Sigmoid colon (tissue), 7 donors: ENCODE data around the gene NKX1-1. TPM values are rescaled to one million over a fixed set of nuclear protein-coding genes. Genes with fewer than 3 reads are reported as not detected.

Experiments
- DNase-seq: peaks from one replicate; pipeline ENCODE4 v3.0.0-alpha.2; 2019
- H3K27ac ChIP-seq, 4 donors: fragments of 200-600 bp; sonication (generic); one replicate each; pipeline ENCODE4 v1.5.1; 2016 to 2019; ENCODE audit warnings: mild to moderate bottlenecking in 1 of 4
- H3K27me3 ChIP-seq, 3 donors: fragments of 200-600 bp; sonication (generic); one replicate each; pipeline ENCODE4 v1.5.1; 2019; ENCODE audit warnings: mild to moderate bottlenecking in 1 of 3
- H3K36me3 ChIP-seq, 4 donors: fragments of 200-600 bp; sonication (generic); one replicate each; pipeline ENCODE4 v1.5.1; 2016 to 2019
- H3K4me1 ChIP-seq, 4 donors: fragments of 200-600 bp; sonication (generic); one replicate each; pipeline ENCODE4 v1.5.1; 2017 to 2019
- H3K4me3 ChIP-seq, 4 donors: fragments of 200-600 bp; sonication (generic); one replicate each; pipeline ENCODE4 v1.5.1; 2017 to 2019; ENCODE audit warnings: mild to moderate bottlenecking in 2 of 4, moderate library complexity in 1 of 4
- H3K9me3 ChIP-seq, 4 donors: fragments of 200-600 bp in 3 of 4; sonication (generic) in 3 of 4; one replicate each; pipeline versions ENCODE4 v1.5.1 to v1.6.1; 2013 to 2019
- CTCF ChIP-seq, 4 experiments: fragments of 450-650 bp in 3 of 4; fragments of 200-600 bp in 1 of 4; IDR thresholded peaks; one replicate each; pipeline ENCODE4 v1.5.1; 2016 to 2019; ENCODE audit warnings: antibody characterized with exemption in 4 of 4, mild to moderate bottlenecking in 3 of 4, moderate library complexity in 2 of 4
- EP300 ChIP-seq, 4 donors: sonication (generic); formaldehyde crosslinking; IDR thresholded peaks; one replicate each; pipeline ENCODE4 v1.6.1; 2017; ENCODE audit warnings: antibody characterized with exemption in 4 of 4
- POLR2A ChIP-seq, 2 donors: fragments of 450-650 bp; IDR thresholded peaks; one replicate each; pipeline ENCODE4 v1.6.1; 2016; ENCODE audit warnings: antibody characterized with exemption in 2 of 2, mild to moderate bottlenecking in 2 of 2, moderate library complexity in 2 of 2
- POLR2AphosphoS5 ChIP-seq, 4 donors: sonication (generic); formaldehyde crosslinking; IDR thresholded peaks; one replicate each; pipeline ENCODE4 v1.6.1; 2017; ENCODE audit warnings: antibody characterized with exemption in 4 of 4
- WGBS, 2 donors: extraction: QIAGEN DNeasy Blood & Tissue Kit; methylation state at CpG; one replicate each; pipeline ENCODE4 v1.1.7; 2013; 5-methylcytosine and 5-hydroxymethylcytosine counted together
- intact Hi-C: fragments of 100-400 bp; cut with DNase I; formaldehyde crosslinking; loops from one replicate; pipeline ENCODE4 v1.15.1; 2023
- polyA plus RNA-seq, 3 donors: library from polyadenylated mRNA; stranded (reverse); fragments of 200-250 nt; gene quantifications; one replicate each; pipeline ENCODE4 v1.2.3, GENCODE V29; 2013
- total RNA-seq, 4 donors: library from RNA; depleted of rRNA; stranded (reverse); fragments of >200 nt; gene quantifications; one replicate each; pipeline ENCODE4 v1.1.0, GENCODE V29; 2016
- donor health status: healthy with polysubstance abuse.
- donor health status: Bipolar disorder and iron deficiency.
- donor health status: healthy.

The NKX1-1 gene
- total and polyA plus RNA-seq, 7 donors: not detected

GRCh38 chr4:1403591-1404572 lies 2.4 kb downstream of the NKX1-1 start:
- 9 to 12% methylated on average over 107 of the region's 107 CpGs for WGBS, 2 donors

GRCh38 chr4:1403177-1403583 lies 3.1 kb downstream of the NKX1-1 start:
- TF ChIP-seq CTCF (IDR thresholded peaks at IDR 0.05) (no peak), EP300 (IDR thresholded peaks at IDR 0.05) (no peak), POLR2AphosphoS5 (IDR thresholded peaks at IDR 0.05) (no peak), POLR2A (IDR thresholded peaks at IDR 0.05) (no peak)
- no peaks in the 10 kb centered on the region for H3K9me3 ChIP-seq
- peak overlapping the region in 2 of 4 donors; percentile 5 to 31 for H3K4me3 ChIP-seq
- intact Hi-C loops: no loop called here
- no peaks in the 10 kb centered on the region for H3K36me3 ChIP-seq
- H3K27me3 ChIP-seq: peaks cover 74 to 84% (median 79%) of the 10 kb centered on the region in 3 donors
- 8 to 18% methylated on average over 58 of the region's 58 CpGs for WGBS, 2 donors
- no peak overlapping the region for H3K27ac ChIP-seq
- H3K4me1 ChIP-seq: peaks cover 0 to 57% (median 40%) of the 10 kb centered on the region in 4 donors
- peak; percentile 41 for DNase-seq

More at GRCh38 chr4:1403591-1404572, 2.4 kb downstream of the NKX1-1 start:
- peak; percentile 55 for DNase-seq
- Histone ChIP-seq H3K4me3 (peak overlapping the region in 2 of 4 donors; percentile 5 to 31), H3K27ac (no peak overlapping the region), H3K9me3 (no peaks in the 10 kb centered on the region), H3K36me3 (no peaks in the 10 kb centered on the region), H3K27me3 (peaks cover 80 to 91% (median 86%) of the 10 kb centered on the region in 3 donors), H3K4me1 (peaks cover 0 to 57% (median 40%) of the 10 kb centered on the region in 4 donors)
- no peak for TF ChIP-seq EP300 (IDR thresholded peaks at IDR 0.05)
- TF ChIP-seq POLR2AphosphoS5 (IDR thresholded peaks at IDR 0.05): no peak
- no peak for TF ChIP-seq POLR2A (IDR thresholded peaks at IDR 0.05)
- no peak for TF ChIP-seq CTCF (IDR thresholded peaks at IDR 0.05)
- intact Hi-C loops: no loop called here

- 8 to 10% methylated on average over 69 of the region's 69 CpGs for WGBS, 2 donors
- no peaks in the 10 kb centered on the region for H3K36me3 ChIP-seq
- peaks cover 0 to 53% (median 37%) of the 10 kb centered on the region in 4 donors for H3K4me1 ChIP-seq
- no peak overlapping the region for H3K27ac ChIP-seq
- H3K4me3 ChIP-seq: no peak overlapping the region
- peaks cover 68 to 79% (median 74%) of the 10 kb centered on the region in 3 donors for H3K27me3 ChIP-seq
- H3K9me3 ChIP-seq: no peaks in the 10 kb centered on the region
- intact Hi-C loops: no loop called here
- TF ChIP-seq CTCF (IDR thresholded peaks at IDR 0.05) (no peak), POLR2A (IDR thresholded peaks at IDR 0.05) (no peak), EP300 (IDR thresholded peaks at IDR 0.05) (no peak), POLR2AphosphoS5 (IDR thresholded peaks at IDR 0.05) (no peak)
- DNase-seq: peak; percentile 56
These were observed 3.6 kb downstream of the NKX1-1 start for GRCh38 chr4:1402516-1403091.

GRCh38 chr4:1402021-1402515 lies 4.2 kb downstream of the NKX1-1 start:
- Histone ChIP-seq H3K27ac (no peak overlapping the region), H3K4me1 (peaks cover 0 to 49% (median 36%) of the 10 kb centered on the region in 4 donors), H3K27me3 (peaks cover 65 to 73% (median 68%) of the 10 kb centered on the region in 3 donors), H3K4me3 (no peak overlapping the region), H3K9me3 (no peaks in the 10 kb centered on the region), H3K36me3 (no peaks in the 10 kb centered on the region)
- intact Hi-C loops: no loop called here
- TF ChIP-seq POLR2AphosphoS5 (IDR thresholded peaks at IDR 0.05): no peak
- no peak for TF ChIP-seq CTCF (IDR thresholded peaks at IDR 0.05)
- TF ChIP-seq EP300 (IDR thresholded peaks at IDR 0.05): no peak
- no peak for TF ChIP-seq POLR2A (IDR thresholded peaks at IDR 0.05)
- WGBS, 2 donors: 16 to 21% methylated on average over 24 of the region's 24 CpGs
- DNase-seq: peak; percentile 38
